RKO (cell line): Measurements from ENCODE around the gene NME4.

Experiments
- DNase-seq: peaks from one replicate; pipeline ENCODE4 v3.0.0-alpha.2; 2016; ENCODE audit warnings: low spot score

Gene NME4

DNA sequence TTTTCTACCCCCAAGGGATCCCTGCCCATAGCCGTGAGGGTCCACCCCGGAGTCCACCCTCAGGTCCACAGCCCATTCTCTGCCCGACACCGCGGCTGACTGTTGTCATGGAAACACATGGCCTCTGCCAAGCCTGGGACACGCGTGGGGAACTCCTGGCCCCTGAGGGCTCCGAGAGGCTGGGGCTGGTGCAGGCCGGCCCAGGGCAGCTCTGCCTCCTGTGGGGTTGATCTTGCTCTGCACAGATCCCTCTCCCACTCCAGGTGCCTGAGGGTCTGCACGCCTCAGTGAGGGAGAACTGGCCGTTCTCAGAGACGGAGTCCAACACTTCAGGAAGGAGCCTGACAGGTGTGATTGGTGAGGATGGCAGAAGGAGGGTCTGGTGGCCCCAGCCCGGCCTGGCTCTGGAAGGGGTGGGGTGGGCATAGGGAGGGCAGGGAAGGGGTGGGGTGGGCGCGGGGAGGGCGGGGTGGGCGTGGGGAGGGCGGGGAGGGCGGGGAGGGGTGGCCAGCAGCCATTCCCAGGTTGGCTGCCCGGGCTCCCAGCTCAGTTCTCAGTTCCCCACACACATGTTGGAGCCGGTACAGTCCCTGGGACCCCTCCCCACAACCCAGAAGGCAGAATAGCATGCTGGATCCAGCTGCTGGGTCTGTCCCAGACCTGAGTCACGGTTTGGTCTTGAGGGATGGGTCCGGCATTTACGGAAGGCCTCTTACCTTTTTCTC, 33.1 kb upstream of the NME4 start:
- DNase-seq: no peak

DNA sequence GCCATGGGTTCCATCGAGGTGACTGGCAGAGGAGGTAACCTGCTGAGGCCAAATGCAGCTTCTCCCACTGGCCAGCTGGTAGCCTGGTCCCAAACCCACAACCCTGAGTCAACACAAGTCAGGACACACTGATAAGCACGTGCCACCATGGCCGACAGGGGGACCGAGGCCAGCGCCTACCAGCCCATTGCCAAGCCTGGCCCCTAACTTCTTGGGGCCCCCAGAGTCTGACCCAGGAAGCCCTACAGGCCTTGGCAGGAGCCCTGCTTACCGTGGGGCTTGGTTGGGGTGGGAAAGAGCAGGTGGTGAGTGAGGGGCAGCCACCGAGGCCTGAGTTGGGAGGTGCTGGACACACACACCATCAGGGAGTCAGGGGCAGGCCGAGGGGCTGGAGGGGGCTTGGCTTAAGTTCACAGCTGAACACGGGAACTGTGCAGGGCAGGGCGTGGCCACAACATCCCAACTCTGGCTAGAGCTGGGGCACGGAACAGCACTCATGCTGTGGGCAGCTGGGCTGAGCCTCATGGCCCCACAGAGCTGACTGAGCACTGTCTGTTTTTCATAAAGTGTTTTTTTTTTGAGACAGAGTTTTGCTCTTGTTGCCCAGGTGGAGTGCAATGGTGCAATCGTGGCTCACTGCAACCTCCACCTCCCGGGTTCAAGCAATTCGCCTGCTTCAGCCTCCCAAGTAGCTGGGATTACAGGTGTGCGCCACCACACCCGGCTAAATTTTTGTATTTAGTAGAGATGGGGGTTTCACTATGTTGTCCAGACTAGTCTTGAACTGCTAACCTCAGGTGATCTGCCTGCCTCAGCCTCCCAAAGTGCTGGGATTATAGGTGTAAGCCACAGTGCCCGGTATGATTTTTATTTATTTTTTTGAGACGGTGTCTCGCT, 32.2 kb upstream of the NME4 start:
- no peak for DNase-seq

DNA sequence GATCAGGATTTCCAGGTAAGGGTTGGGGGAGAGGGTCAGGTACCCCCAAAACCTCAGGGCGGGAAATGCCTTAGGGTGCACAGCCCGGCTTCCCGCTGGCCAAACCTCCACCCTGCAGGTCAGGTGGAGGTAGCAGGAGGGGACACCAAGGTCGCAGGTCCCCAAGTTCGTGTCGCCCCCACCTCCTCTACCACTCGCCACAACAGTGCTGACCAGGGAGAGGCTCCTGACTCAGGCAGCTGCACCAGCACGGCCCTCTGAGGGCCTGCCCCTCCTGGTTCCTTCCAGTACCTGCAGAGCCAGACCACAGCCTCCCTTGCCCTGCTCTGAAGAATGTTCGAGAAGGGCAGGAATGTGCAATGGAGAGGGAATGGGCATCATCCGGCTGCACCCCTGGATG, 30.5 kb upstream of the NME4 start:
- DNase-seq: no peak

DNA sequence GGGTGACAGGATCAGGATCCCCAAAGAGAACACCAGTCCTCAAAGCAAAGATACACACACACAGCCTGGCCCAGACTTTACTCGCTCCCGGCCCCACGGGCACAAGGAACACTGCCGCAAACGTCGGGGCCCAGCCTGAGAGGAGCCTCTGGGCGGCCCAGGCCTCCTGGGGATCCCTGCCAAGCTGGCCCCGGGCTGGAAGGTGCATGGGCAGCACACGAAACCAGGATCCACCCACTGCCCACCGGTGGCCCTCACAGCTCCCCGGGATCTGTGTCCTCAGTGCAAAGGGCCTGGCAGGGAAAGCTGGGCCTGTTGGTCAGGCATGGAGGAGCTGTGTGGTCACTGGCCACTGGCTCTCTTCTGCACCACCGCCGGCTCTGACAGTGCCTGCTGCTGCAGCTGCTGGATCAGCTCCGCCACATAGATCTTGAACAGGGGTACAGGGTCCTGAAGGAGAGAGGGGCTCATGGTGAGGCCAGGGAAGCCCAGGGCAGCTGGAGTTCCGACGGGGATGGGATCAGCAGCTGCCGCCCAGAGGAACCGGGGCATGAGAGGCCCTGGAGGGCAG, 29.6 kb upstream of the NME4 start:
- no peak for DNase-seq

DNA sequence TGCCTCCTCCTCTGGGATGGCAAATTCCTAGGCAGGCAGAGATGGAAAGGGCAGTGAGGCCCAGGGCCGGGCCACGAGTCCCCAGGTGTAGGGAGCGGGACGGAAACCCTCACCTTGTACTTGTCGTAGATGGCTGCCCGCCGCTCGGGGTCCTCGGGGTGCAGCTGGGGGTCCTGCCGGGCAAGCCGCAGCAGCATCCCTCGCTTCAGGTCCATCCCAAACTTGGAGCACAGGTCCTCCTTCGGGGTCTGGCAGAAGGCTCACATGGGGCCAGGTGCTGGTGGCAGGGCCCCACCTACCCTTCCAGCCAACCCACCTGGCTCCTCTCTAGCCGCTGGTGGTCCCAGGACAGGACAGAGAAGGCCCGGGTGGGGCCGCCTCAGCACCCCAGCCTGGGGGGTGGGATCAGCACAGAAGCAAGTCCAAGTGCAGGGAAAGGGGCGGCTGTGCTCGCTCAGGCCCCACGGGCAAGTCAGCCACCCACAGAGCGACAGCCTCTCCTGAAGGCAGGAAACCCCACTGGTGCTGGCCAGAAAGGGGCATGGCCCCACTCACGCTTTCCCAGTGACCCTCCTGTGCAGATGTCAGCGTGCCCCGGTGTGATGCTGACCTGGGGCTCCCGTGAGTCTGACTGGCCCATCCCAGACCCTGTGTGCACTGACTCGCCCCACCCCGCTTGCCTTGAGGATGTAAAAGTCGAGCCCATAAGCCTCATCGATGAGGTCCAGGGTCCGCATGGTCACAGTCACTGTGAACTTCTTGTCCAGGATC, 28.4 kb upstream of the NME4 start:
- no peak for DNase-seq

DNA sequence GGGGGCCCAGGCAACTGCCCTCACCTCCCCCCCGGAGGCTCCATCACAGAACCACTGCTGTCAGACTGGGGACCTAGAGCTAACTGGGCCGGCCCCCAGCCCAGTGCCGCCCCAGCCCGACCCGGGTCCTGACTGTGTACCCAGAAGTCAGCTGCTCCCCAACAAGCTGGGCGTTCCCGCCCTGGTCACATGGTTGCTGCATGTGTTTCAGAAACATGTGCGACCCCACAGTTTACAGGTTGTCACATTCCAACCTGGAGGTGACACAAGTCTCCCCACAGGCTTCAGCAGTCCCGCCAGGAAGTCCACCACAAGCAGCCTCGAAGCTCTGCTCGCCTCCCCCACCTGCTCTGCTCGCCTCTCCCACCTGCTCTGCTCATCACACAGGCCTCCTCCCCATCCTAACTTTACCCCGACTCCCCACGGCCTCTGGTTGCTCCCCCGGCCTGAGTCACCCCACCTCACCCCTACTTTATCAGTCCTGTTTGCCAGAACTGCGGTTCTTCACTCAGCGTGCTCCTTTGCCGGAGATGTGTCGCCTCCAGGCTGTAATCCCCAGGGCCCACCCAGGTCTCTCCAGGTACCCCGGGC, 27.6 kb upstream of the NME4 start:
- DNase-seq: no peak

DNA sequence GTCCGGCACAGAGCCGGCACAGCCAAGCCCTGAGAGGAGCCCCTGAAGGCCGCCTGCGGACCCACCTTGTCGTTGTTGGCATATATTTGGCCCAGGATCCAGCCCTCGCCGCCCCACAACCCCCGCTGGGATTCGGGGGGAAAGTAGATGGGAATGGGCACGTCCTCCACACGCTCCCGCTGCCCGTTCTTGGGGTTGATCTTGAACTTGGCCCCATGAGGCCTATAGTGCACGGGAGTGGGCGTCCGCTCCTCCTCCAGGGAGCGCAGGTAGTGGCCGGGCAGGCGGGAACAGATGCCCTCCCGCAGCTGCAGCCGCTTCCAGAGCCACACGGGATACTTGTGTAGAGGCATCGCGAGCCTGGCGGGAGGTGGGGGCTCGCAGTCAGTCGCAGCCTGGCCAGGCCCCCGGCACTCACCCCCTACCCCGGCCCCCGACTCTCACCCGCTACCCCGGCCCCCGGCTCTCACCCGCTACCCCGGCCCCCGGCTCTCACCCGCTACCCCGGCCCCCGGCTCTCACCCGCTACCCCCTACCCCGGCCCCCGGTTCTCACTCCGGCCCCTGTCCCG, 27.0 kb upstream of the NME4 start:
- DNase-seq: no peak

DNA sequence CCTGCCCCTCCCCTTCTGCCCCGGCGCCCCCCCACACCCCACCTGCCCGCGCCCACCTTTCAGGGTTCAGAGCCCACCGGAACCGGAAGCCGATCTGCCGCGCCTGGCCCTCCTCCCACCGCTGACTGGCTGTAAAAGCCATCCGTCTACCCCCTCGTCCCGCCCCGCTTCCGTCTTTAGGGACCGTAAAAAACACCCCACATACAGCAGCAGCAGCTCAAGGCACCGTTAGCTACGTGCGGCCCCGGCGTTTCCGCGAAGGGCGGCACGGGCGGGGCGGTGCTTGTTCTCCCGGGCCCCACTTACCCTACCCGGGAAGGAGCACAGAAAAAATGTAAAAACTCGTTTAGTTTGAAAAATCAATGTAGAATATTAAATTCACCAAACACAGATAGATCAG, 26.6 kb upstream of the NME4 start, which contains the start of gene MRPL28:
Gene MRPL28, minus strand, starts transcription at position 96 of the 400 bp plus-strand sequence. CDS start 320 bp downstream, outside the sequence.
- peak; percentile 93 for DNase-seq

DNA sequence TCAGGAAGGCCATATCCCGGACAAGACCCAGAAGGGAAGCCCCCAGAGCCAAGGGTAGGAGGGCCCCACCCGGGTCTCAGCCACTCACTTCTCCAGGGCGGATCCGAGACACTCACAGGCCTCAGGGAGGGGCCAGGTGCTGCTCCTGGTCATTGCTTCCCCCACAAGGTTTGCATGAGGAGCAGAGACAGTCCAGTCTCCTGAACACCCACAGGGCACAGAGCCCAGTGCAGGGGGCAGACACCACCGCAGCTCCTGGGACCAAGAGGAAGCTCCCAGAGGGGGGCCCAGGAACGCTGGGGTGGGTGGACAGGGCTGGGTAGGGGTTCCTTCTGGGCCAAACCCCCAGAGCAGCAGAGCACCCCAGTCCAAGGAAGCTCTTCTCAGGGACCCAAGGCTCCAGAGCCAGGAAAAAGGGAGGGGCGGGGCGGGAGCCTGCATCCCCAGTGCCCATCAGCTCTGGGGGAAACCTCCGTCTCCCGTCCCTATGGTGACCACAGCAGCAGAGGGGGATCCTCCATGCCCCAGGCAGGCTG, 26.0 kb upstream of the NME4 start:
- no peak for DNase-seq

DNA sequence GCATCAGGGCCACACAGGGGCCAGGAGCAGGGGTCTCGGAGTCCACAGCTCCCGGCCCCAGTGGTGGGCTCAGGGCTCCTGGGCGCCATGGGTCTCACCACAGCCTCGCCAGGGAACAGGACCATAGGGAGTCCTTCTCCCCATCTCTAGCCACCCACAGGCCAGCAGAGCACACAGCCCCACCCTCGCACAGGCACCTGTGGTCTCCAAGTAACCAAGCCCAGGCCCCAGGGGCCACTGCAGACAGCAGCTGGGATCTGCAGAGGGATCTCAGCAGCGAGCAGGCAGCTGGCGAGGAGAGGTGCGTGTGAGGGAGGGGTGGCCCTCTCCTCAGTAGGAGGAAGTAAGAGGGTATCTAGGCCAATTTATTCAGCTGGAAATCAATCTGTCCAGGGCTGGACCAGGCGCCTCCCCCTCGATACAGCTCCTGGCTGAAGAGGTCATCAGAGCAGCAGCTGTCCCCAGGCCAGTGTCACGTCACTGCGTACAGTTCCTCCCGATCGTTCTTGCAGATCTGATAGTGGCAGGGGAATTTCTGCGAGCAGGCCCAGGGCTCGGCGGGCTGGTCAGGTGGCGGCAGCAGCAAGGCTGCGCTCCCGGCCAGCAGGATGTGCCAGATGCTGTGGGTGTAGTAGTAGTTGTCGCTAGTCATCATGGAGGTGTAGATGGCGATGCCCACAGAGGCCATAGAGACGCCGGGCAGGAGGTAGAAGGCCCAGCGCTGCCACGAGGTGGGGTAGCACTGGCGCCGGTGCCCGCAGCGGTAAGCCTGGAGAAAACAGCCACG, 25.3 kb upstream of the NME4 start:
- DNase-seq: no peak

DNA sequence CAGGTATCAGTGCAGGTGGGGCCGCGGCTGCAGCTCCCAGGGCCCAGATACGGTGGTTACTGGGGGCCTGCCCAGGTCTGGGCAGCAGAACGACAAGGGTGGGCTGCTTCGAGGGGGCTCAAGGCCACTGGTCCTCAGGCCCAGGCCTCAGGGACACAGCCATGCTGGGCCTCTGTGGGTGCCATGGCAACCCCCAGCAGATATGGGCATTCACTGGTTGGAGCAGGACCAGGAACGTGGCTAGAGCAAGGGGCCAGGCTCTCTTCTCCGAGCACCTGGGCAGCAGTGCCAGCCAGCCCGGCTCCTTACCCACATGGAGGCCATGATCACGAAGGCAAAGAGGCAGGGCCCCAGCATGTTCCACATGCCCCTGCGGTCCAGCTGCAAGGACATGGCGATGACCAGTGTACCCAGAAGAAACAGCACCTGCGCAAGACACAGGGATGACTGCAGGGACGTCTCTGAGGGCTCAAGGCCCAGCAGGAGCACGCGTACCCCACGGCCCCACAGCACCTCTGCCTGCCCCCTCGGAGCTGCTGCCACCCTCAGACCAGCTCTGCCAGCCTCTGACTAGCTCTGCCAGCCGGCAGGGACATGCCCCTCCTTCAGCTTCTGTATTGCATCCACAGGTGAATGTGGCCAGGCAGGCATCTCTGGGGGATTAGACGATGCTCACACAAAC, 24.6 kb upstream of the NME4 start:
- no peak for DNase-seq

DNA sequence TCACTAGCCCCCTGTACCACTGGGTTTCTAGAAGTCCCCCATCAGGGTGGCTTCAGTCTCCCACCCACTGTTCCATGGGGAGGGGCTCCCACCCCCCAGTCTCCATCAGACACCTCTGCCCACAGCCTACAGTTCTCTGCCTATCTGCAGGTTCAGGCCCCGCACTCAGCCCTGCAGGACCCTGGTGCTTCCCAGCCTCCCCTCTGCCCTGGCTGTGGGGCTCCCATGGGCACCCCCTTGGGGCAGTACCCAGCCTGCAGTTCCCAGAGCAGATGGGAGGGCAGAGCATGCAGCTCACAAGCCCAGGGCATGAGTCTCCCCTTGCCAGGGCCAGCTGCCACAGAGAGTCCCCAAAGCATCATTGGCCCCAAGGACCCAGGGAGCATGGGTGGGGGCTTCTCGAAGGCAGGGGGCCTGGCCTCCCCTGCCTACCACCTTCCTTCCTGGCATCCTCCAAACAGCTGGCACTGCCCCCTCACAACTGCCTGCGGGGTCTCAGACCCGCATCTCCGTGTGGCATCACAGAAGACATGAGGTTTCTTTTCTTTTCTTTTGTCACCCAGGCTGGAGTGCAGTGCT, 23.9 kb upstream of the NME4 start:
- DNase-seq: no peak

DNA sequence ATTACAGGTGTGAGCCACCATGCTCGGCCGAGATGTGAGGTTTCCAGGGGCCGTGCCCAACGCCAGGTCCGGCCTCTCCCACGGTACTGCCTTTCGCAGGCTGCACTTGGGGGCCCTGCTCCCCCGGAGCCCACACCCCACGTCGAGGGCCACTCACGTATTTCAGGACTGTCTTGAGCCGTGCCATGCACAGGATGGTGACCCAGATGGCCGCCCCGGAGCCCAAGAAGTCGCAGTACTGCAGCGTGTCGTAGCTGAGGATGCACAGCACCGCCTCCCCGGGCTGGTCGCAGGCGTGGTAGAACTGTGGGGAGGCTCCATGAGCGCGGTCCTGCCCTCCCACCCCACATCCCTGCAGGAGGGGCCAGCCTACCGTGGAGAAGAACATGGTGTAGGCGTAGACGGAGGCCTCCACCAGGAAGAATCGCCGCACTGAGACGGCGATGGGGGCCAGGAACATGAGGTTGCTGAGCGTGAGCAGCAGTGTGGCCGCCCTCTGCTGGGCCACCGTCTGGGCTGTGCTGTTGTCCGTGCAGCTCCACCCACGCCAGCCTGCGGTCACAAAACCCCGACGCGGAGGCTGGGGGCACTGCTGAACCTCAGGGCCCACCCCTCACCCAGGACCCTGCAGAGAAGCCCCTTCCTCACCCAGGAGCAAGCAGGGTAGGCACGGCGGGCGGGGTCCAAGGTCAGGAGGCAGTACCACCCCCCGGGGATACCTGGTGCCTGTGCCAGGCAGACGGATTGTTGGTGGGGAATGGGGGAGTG, 23.0 kb upstream of the NME4 start:
- DNase-seq: no peak

DNA sequence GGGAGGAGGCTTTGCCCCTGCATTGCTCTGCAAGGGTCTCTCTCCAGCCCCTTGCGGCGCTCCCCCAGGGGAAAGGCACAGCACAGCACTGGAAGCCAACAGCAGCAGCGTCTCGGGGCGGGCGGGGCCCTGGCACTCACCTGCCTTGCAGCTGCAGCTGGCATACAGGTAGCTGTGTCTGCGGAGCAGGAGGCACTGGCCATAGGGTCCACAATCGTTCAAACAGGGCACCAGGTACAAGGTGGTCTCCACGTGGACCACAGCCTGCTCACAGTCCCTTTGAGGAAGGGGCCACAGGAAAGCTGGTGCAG, 22.4 kb upstream of the NME4 start:
- DNase-seq: no peak

DNA sequence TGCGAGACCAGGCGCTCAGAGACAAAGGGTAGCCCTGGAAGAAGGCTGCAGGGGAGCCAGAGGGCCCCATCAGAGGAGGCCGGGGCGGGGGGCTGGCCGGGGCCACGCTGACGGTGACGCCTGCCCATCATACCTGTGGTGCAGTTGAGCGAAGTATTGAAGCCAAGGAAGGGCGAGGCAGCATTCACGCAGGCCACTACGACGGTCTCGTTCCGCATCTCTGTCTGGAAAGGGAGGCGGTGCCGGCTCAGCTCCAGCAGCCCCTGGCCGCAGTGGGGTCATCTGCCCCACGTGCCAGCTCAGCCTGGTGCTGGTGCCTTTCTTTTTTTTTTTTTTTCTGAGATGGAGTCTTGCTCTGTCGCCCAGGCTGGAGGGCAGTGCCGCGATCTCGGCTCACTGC, 21.8 kb upstream of the NME4 start:
- DNase-seq: no peak

DNA sequence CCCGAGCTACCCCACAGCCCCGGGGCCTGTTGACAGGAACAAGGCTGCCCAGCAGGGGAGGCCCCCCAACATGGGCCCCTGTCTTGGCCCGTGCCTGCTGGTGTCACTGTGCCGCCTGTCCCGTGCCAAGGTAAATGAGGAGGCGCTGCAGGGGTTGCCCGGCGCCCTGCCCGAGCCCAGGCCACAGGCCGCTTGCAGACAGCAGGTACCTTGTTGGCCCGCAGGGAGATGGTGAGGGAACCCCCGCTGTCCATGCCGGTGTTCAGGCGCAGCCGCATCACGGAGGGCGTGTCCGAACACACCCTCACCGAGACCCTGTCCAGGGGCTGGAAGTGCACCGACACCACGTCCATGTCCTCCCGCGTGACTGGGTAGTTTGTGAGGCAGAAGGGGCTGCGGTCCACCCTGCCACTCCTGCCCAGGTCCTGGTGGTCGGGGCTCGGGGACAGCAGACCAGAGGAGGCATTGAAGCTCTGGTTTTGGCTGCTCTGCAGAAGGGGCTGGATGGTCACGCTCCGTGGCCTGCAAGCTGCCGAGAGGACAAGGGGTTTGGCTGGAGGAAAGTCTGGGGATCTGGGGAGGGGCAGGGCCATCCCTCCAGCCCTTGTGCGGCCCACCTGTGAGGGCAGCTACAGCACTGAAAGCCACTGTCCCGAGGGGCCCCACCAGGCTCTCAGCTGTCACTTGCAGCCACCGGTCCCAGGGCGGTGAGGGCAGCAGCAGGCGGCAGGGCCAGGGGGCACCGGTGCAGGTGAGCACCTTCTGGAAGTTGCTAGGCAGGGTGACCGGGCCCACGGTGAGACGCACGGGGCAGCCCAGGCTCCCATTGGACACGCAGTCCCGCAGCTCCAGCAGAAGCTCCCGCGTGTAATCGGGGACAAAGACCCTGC, 20.8 kb upstream of the NME4 start:
- DNase-seq: no peak

DNA sequence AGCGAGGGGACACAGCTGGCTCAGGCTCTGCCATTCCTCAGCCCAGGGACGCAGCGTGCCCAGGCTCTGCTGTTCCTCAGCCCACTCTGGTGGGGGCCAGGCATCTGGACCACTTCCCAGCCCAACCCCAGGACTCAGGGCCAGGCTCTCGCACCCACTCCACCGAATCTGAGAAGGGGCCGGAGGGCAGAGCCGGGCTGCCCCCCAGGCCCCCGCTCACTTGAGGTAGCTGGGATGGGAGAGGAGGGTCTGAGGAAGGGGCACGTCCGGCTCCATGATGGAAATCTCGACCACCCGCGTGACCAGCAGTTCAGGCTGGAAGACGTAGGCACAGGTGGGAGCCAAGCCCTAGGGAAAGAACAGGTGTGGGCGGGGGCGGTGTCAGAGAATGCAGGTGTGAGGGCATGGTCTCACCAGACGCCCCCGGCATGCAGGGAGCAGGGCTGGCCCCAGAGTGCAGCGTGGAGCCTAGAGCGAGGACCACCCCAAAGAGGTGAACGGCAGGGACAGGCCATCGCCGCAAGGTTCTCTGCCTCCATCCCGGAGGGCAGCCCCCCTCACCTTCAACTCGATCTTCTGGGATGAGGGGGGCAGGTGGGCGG, 20.1 kb upstream of the NME4 start:
- no peak for DNase-seq
